GM23338 (cell line): ENCODE results near the gene ZNF493. TPM values are rescaled to one million over a fixed set of nuclear protein-coding genes. Genes with fewer than 3 reads are reported as not detected.
A peak's percentile ranks its signal among the peaks of the same experiment; 100 is the strongest.

Experiments used
- ATAC-seq: fragments of 200-7000 bp; cut with Tn5 transposase; 3 replicates; pipeline ENCODE4 v1.9.1; 2020
- DNase-seq: peaks from one replicate; pipeline ENCODE4 v3.0.0-alpha.2; 2015; ENCODE audit warnings: low spot score
- H2AFZ ChIP-seq: fragments of 200-600 bp; sonication (generic); 2 replicates; pipeline ENCODE4 v1.8.0; 2016; ENCODE audit warnings: antibody characterized with exemption, mild to moderate bottlenecking, moderate library complexity
- H3F3A ChIP-seq: fragments of 200-600 bp; sonication (generic); replicated peaks from 2 replicates; pipeline ENCODE4 v1.8.0; 2017; ENCODE audit warnings: antibody characterized with exemption, mixed run types, low read depth
- H3K27ac ChIP-seq: fragments of 200-600 bp; sonication (generic); 2 replicates; pipeline ENCODE4 v1.6.1; 2016; ENCODE audit warnings: low read depth
- H3K27me3 ChIP-seq: fragments of 200-600 bp; sonication (generic); 2 replicates; pipeline ENCODE4 v1.8.0; 2016; ENCODE audit warnings: mild to moderate bottlenecking, mixed run types, moderate library complexity; ENCODE audit not compliant: insufficient read depth
- H3K36me3 ChIP-seq: fragments of 200-600 bp; sonication (generic); 2 replicates; pipeline ENCODE4 v1.8.0; 2016; ENCODE audit warnings: mild to moderate bottlenecking; ENCODE audit not compliant: insufficient read depth
- H3K4me1 ChIP-seq: fragments of 200-600 bp; sonication (generic); 2 replicates; pipeline ENCODE4 v1.8.0; 2016; ENCODE audit warnings: mild to moderate bottlenecking, moderate library complexity; ENCODE audit not compliant: insufficient read depth
- H3K4me2 ChIP-seq: fragments of 200-600 bp; sonication (generic); 2 replicates; pipeline ENCODE4 v1.7.1; 2017; ENCODE audit warnings: mixed run types
- H3K4me3 ChIP-seq: fragments of 200-600 bp; sonication (generic); 2 replicates; pipeline ENCODE4 v1.6.1; 2016; ENCODE audit warnings: mixed run types
- H3K79me2 ChIP-seq: fragments of 200-600 bp; sonication (generic); replicated peaks from 2 replicates; pipeline ENCODE4 v1.8.0; 2017; ENCODE audit warnings: mild to moderate bottlenecking; ENCODE audit not compliant: insufficient read depth
- H3K9me2 ChIP-seq: fragments of 200-600 bp; sonication (generic); 2 replicates; pipeline ENCODE4 v1.8.0; 2017; ENCODE audit not compliant: insufficient read depth
- H4K20me1 ChIP-seq: fragments of 200-600 bp; sonication (generic); replicated peaks from 2 replicates; pipeline ENCODE4 v1.8.0; 2017; ENCODE audit warnings: mild to moderate bottlenecking; ENCODE audit not compliant: insufficient read depth
- H3K27ac Mint-ChIP-seq: 2 replicates; pipeline ENCODE4 v1.8.0; 2020; ENCODE audit warnings: inconsistent platforms, mild to moderate bottlenecking, moderate library complexity, mixed read lengths
- H3K27me3 Mint-ChIP-seq: 3 replicates; pipeline ENCODE4 v1.8.0; 2022; ENCODE audit warnings: low read depth, mild to moderate bottlenecking, moderate library complexity, mixed read lengths, inconsistent platforms; ENCODE audit not compliant: insufficient read depth, poor library complexity
- H3K36me3 Mint-ChIP-seq: 3 replicates; pipeline ENCODE4 v1.8.0; 2021; ENCODE audit warnings: low read depth, mild to moderate bottlenecking, inconsistent platforms, moderate library complexity, mixed read lengths
- H3K4me1 Mint-ChIP-seq: 3 replicates; pipeline ENCODE4 v1.8.0; 2020; ENCODE audit warnings: mild to moderate bottlenecking, inconsistent platforms, mixed read lengths
- H3K4me3 Mint-ChIP-seq: 3 replicates; pipeline ENCODE4 v1.8.0; 2021; ENCODE audit warnings: moderate library complexity, mild to moderate bottlenecking, inconsistent platforms, mixed read lengths
- H3K9me3 Mint-ChIP-seq: 3 replicates; pipeline ENCODE4 v1.8.0; 2020; ENCODE audit warnings: moderate library complexity, mild to moderate bottlenecking, inconsistent platforms, mixed read lengths
- CREB1 ChIP-seq: fragments of 250-450 bp; sonication (Bioruptor Pico); IDR thresholded peaks from 2 replicates; pipeline ENCODE4 v1.5.0; 2020; ENCODE audit warnings: low read depth, mild to moderate bottlenecking, moderate library complexity
- CTCF ChIP-seq, 2 experiments: fragments of 200-600 bp in 1 of 2; sonication (generic) in 1 of 2; conservative IDR thresholded peaks; 2 replicates each; pipeline versions ENCODE4 v1.5.1 to v1.6.1; 2016 to 2017; ENCODE audit warnings: antibody characterized with exemption in 2 of 2, low read depth in 2 of 2, mild to moderate bottlenecking in 2 of 2, moderate library complexity in 1 of 2
- ETS1 ChIP-seq: IDR thresholded peaks from 2 replicates; pipeline ENCODE4 v1.6.1; 2016; ENCODE audit warnings: antibody characterized with exemption
- EZH2phosphoT487 ChIP-seq: fragments of 200-600 bp; sonication (generic); IDR thresholded peaks from one replicate; pipeline ENCODE4 v1.8.1; 2018; ENCODE audit warnings: antibody characterized with exemption; ENCODE audit not compliant: unreplicated experiment
- JUNB ChIP-seq: IDR thresholded peaks from one replicate; pipeline ENCODE4 v1.6.1; 2016; ENCODE audit warnings: antibody characterized with exemption; ENCODE audit not compliant: unreplicated experiment
- STAT1 ChIP-seq: IDR thresholded peaks from one replicate; pipeline ENCODE4 v1.6.1; 2016; ENCODE audit warnings: antibody characterized with exemption; ENCODE audit not compliant: unreplicated experiment
- ZNF331 ChIP-seq: fragments of 250-450 bp; sonication (Bioruptor Pico); IDR thresholded peaks from 2 replicates; pipeline ENCODE4 v1.5.0; 2020; ENCODE audit warnings: low read depth, mild to moderate bottlenecking, moderate library complexity
- ZNF462 ChIP-seq: fragments of 250-450 bp; sonication (Bioruptor Pico); IDR thresholded peaks from 2 replicates; pipeline ENCODE4 v1.5.0; 2020; ENCODE audit warnings: mild to moderate bottlenecking, moderate library complexity
- polyA plus RNA-seq: library from polyadenylated mRNA; unstranded; fragments of >200 nt; fragmentation: Nextera tagmentation; extraction: Ambion mirVana; gene quantifications from 2 replicates; pipeline ENCODE4 v1.2.1, GENCODE V29; 2016
- total RNA-seq: library from RNA; depleted of rRNA; stranded (reverse); fragments of >200 nt; shearing (Covaris generic); gene quantifications from 2 replicates; pipeline ENCODE4 v1.2.3, GENCODE V29; 2014

ZNF493 gene
- total and polyA plus RNA-seq, 2 experiments from 2014 or later: 28.7 to 63.4 TPM

GRCh38 chr19:21434967-21435544, 38.1 kb downstream of the ZNF493 start:
- Histone ChIP-seq H3K79me2 (no peaks in the 10 kb centered on the region), H3K27me3 (no peaks in the 10 kb centered on the region), H4K20me1 (no peaks in the 10 kb centered on the region), H3K9me2 (no peaks in the 10 kb centered on the region), H3F3A (no peaks in the 10 kb centered on the region; the same call in 1 of the 2 replicates), H3K36me3 (no peaks in the 10 kb centered on the region), H3K27ac (no peak overlapping the region), H3K4me2 (no peak overlapping the region), H3K4me1 (peaks cover 10% of the 10 kb centered on the region), H3K4me3 (no peak overlapping the region), H2AFZ (no peak overlapping the region; the same call in 1 of the 2 replicates)
- Mint-ChIP-seq H3K36me3 (peaks cover 18% of the 10 kb centered on the region), H3K27me3 (peaks cover 5% of the 10 kb centered on the region), H3K4me3 (no peak overlapping the region), H3K27ac (no peak overlapping the region), H3K4me1 (no peaks in the 10 kb centered on the region), H3K9me3 (peaks cover 47% of the 10 kb centered on the region)
- TF ChIP-seq ZNF331 (CRISPR knock-in tag) (no peak), CTCF (conservative IDR thresholded peaks at IDR 0.05; ENCODE audit: low read depth in 2 of 2) (peak; percentile 41 to 46), CREB1 (CRISPR knock-in tag) (no peak), ETS1 (no peak), ZNF462 (no peak), STAT1 (no peak), EZH2phosphoT487 (no peak), JUNB (no peak)
- ATAC-seq: no peak
- DNase-seq: peak; percentile 20
